Activated CD8-positive, alpha-beta T cell treated with anti-CD3 and anti-CD28 coated beads for 36 hours (primary cell): ENCODE measurements around the gene DLG5. TPM values are rescaled to one million over a fixed set of nuclear protein-coding genes. Genes with fewer than 3 reads are reported as not detected.

Source experiments
- ATAC-seq: fragments of 200-7000 bp; cut with Tn5 transposase; one replicate; pipeline ENCODE4 v1.10.0; 2021; ENCODE audit warnings: mild to moderate bottlenecking, moderate library complexity
- CTCF ChIA-PET: fragments of 350-600 bp; sonication (Branson Sonifier 250); formaldehyde crosslinking; loops from one replicate; lab custom pipeline; 2021; ENCODE audit warnings: antibody characterized with exemption; lab: Charles Lee
- POLR2A ChIA-PET: fragments of 350-600 bp; sonication (Branson Sonifier 250); formaldehyde crosslinking; loops from one replicate; lab custom pipeline; 2021; ENCODE audit warnings: antibody characterized with exemption; lab: Charles Lee
- DNase-seq: peaks from one replicate; pipeline ENCODE4 v3.0.0-alpha.2; 2020
- H3K27ac Mint-ChIP-seq: one replicate; pipeline ENCODE4 v1.8.0; 2021; ENCODE audit warnings: mild to moderate bottlenecking, mixed read lengths
- H3K27me3 Mint-ChIP-seq: one replicate; pipeline ENCODE4 v1.8.0; 2021; ENCODE audit warnings: mixed read lengths
- H3K36me3 Mint-ChIP-seq: one replicate; pipeline ENCODE4 v1.8.0; 2021; ENCODE audit warnings: low read depth, mixed read lengths
- H3K4me1 Mint-ChIP-seq: one replicate; pipeline ENCODE4 v1.8.0; 2021; ENCODE audit warnings: low read depth, mixed read lengths
- H3K4me3 Mint-ChIP-seq: one replicate; pipeline ENCODE4 v1.8.0; 2021; ENCODE audit warnings: mild to moderate bottlenecking, moderate library complexity, mixed read lengths
- H3K9me3 Mint-ChIP-seq: one replicate; pipeline ENCODE4 v1.8.0; 2021; ENCODE audit warnings: mixed read lengths
- intact Hi-C: fragments of 100-400 bp; cut with micrococcal nuclease; formaldehyde crosslinking; loops from one replicate; pipeline ENCODE4 v1.10.0; 2022
- total RNA-seq, 2 experiments: library from RNA; stranded (reverse); gene quantifications; one replicate each; pipeline ENCODE4 v1.2.3, GENCODE V29; 2021
- TF ChIP-seq, protein P1 (sequence below): fragments of 200-600 bp; IDR thresholded peaks from one replicate; pipeline ENCODE4 v1.8.0; 2022; ENCODE audit warnings: antibody characterized with exemption, mild to moderate bottlenecking

The DLG5 gene
- total RNA-seq, 2 experiments from 2014 or later, result 2.7 to 4.8 TPM

DNA sequence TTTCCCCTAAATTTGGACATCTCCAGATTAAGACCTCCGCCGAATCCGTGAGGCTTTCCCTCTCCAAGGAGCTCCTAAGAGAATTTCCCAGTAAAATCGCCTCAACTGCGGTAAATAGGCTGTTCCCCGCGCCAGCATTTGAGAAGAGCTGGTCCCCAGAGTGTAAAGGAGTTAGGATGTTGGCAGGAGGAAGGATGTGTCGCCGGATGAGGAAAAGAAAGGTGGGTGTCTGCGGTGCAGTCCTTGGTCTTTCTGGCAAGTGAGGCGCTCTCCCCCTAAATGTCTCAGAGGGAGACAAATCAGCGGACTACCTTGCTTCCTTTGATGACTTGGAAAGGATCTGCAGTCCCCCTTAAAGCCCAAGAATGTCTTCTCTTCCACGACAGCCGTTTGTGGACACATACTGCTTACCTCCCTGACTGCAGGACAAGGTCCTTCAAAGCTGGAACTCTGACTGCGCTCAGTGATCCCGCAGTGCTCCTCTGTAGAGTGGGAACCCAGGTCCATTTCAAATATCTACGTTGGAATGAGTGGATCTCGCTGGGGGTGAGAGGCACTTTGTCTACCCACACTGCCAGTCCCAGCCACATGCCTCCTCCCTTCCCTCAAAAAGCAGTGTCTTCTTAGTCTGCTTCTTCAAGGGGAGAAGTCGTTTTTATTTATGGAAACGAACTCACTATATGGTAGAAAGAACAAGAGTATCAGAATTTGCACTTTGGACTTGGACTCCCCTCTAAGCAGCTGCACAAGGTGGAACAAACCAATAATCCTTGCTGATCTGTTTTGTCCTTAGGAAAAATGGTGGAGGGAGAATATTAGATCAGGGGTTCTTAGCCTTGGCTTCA is 1.1 kb upstream of the DLG5 start:
- no peak for DNase-seq
- ATAC-seq, result no peak
- TF ChIP-seq, protein P1, sequence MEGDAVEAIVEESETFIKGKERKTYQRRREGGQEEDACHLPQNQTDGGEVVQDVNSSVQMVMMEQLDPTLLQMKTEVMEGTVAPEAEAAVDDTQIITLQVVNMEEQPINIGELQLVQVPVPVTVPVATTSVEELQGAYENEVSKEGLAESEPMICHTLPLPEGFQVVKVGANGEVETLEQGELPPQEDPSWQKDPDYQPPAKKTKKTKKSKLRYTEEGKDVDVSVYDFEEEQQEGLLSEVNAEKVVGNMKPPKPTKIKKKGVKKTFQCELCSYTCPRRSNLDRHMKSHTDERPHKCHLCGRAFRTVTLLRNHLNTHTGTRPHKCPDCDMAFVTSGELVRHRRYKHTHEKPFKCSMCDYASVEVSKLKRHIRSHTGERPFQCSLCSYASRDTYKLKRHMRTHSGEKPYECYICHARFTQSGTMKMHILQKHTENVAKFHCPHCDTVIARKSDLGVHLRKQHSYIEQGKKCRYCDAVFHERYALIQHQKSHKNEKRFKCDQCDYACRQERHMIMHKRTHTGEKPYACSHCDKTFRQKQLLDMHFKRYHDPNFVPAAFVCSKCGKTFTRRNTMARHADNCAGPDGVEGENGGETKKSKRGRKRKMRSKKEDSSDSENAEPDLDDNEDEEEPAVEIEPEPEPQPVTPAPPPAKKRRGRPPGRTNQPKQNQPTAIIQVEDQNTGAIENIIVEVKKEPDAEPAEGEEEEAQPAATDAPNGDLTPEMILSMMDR, result no peak
- intact Hi-C loops, result no loop called here
- H3K9me3 Mint-ChIP-seq, result no peaks in the 10 kb centered on the region
- POLR2A ChIA-PET, result interaction anchor here (0.6 kb wide), 1 partner anchor 518 kb away, joined by 3 read pairs; no protein-coding TSS in a partner anchor
- H3K4me1 Mint-ChIP-seq, result peaks cover 12% of the 10 kb centered on the region
- peak overlapping the region; percentile 9 for H3K27ac Mint-ChIP-seq
- CTCF ChIA-PET, result interaction anchor here (1.0 kb wide), 1 partner anchor 102 kb away, joined by 3 read pairs; the partner anchor contains the start of gene POLR3A
- no peaks in the 10 kb centered on the region for H3K36me3 Mint-ChIP-seq
- peaks cover 32% of the 10 kb centered on the region for H3K27me3 Mint-ChIP-seq
- peak overlapping the region; percentile 66 for H3K4me3 Mint-ChIP-seq

DNA sequence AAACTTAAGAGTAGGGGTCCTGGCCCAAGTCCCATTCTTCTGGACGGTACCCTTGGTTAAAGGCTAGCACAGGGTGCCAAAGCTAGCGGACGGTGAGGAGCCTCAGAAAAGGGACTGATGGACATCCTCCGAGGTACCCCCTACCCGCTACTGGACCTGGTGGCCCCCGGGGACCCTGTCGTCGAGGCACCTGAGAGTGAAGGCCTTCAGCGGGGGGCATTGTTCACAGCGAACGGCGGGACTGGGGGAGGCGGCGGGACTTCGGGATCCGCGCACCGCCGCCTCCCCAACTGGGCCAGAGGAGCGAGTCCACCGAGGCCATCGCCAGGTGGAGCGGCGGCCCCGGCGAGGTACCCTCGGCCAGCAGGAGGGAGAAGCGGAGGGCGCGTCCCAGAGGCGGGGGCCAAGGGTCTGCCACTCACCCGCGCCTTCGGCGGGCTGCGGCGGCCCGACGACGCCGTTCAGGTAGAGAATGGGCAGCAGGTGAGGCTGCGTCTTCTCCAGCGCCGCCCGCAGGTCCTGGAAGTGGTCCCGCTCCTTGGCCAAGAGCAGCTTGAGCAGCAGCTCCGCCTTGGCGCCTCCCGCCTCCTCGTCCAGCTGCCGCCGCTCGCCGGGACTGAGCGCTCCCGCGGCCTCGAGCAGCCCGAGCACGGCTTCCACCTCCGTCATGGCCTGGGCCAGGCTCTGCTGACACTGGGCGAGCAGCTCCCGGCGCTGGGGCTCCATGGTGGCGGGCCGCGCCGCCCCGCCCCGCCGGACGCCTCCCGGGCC is 575 bp downstream of the DLG5 start:
- DNase-seq, result peak; percentile 32
- intact Hi-C loops, result no loop called here

DNA sequence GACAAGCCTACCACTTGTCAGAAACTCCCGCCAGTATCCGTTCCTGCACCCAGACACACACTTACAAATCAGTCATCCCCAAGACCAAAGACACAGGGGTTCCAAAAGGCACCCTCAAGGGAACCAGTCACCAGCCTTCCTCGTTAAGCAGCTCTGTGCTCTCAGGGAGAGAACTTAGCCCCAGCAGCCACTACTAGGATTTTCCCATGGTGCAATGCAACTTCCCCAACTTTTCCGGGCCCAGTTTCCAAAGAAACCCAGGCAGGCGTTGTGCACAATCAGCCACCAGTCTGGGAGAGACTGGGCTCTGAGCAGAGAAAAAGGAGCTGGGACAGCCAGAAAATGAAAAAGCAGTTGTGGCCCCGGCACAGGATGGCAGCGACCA is 1.2 kb downstream of the DLG5 start:
- ChIA-PET POLR2A (no interaction called here), CTCF (interaction anchor here (1.0 to 1.1 kb wide), 2 partner anchors 12 to 78 kb away, joined by 4 read pairs; no protein-coding TSS in a partner anchor)
- TF ChIP-seq, protein P1, result no peak
- Mint-ChIP-seq H3K27me3 (peaks cover 40% of the 10 kb centered on the region), H3K27ac (no peak overlapping the region), H3K36me3 (no peaks in the 10 kb centered on the region), H3K9me3 (no peaks in the 10 kb centered on the region), H3K4me3 (peak overlapping the region; percentile 13), H3K4me1 (peaks cover 12% of the 10 kb centered on the region)
- no peak for DNase-seq
- no peak for ATAC-seq
- intact Hi-C loops, result no loop called here

More for the DNA sequence above, 575 bp downstream of the DLG5 start:
- ChIA-PET POLR2A (no interaction called here), CTCF (interaction anchor here (1.1 kb wide), 1 partner anchor 79 kb away, joined by 4 read pairs; no protein-coding TSS in a partner anchor)
- no peaks in the 10 kb centered on the region for H3K9me3 Mint-ChIP-seq
- TF ChIP-seq, protein P1, result no peak
- H3K4me3 Mint-ChIP-seq, result peak overlapping the region; percentile 41
- H3K27me3 Mint-ChIP-seq, result peaks cover 39% of the 10 kb centered on the region
- H3K4me1 Mint-ChIP-seq, result peaks cover 12% of the 10 kb centered on the region
- ATAC-seq, result peak; percentile 77
- no peaks in the 10 kb centered on the region for H3K36me3 Mint-ChIP-seq
- no peak overlapping the region for H3K27ac Mint-ChIP-seq

DNA sequence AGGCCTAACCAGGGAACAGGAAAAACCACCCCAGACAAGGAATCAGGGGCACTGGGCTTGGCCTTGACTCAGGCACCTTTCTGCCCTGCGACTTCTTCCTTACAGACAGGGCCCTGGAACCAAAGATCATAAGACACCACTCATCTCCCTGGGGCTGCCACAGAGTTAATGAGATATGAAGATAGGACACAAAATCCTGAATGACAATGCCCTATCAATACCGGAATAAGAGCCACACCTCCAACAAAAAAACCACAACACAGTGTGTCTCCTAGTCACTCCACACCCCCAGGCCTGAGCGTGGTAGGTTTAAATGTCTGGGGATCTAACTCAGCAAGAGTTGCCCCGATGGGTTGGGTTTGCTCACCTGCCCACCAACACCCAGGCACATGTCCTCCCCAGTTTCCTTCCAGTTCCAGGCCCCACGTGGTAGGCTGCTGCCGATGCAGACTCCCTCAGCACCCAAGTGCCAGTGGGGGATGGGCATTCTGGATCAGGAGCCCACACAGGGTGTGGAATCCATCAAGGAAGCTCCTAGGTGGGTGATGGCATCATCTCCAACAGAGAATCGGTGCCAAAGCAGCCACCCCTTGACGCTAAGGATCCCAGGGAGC is 3.9 kb downstream of the DLG5 start:
- ATAC-seq, result no peak
- ChIA-PET POLR2A (no interaction called here), CTCF (no interaction called here)
- H3K36me3 Mint-ChIP-seq, result no peaks in the 10 kb centered on the region
- no peak overlapping the region for H3K27ac Mint-ChIP-seq
- H3K4me3 Mint-ChIP-seq, result no peak overlapping the region
- intact Hi-C loops, result no loop called here
- peaks cover 11% of the 10 kb centered on the region for H3K4me1 Mint-ChIP-seq
- H3K9me3 Mint-ChIP-seq, result no peaks in the 10 kb centered on the region
- no peak for DNase-seq
- H3K27me3 Mint-ChIP-seq, result peaks cover 37% of the 10 kb centered on the region
- TF ChIP-seq, protein P1, result no peak
